BE2C (cell line): ENCODE measurements around the gene TBC1D5.

ENCODE experiments used
- DNase-seq: peaks from one replicate; pipeline ENCODE4 v3.0.0-alpha.2; 2020
- H3K27me3 ChIP-seq: fragments of 250-450 bp; sonication (Bioruptor Pico); 2 replicates; pipeline ENCODE4 v1.5.1; 2020; ENCODE audit warnings: mild to moderate bottlenecking
- H3K36me3 ChIP-seq: fragments of 250-450 bp; sonication (Bioruptor Pico); 2 replicates; pipeline ENCODE4 v1.5.1; 2020; ENCODE audit warnings: mild to moderate bottlenecking
- H3K4me1 ChIP-seq: fragments of 250-450 bp; sonication (Bioruptor Pico); 2 replicates; pipeline ENCODE4 v1.5.1; 2020
- H3K4me3 ChIP-seq: 2 replicates; pipeline ENCODE4 v1.5.1; 2011; ENCODE audit warnings: low read depth, low read length
- H3K9me3 ChIP-seq: fragments of 250-450 bp; sonication (Bioruptor Pico); 2 replicates; pipeline ENCODE4 v1.5.1; 2020
- TF ChIP-seq, protein P1 (sequence below): IDR thresholded peaks from 2 replicates; pipeline ENCODE4 v1.5.1; 2012; ENCODE audit warnings: mild to moderate bottlenecking, low read depth, low read length

TBC1D5 gene

DNA sequence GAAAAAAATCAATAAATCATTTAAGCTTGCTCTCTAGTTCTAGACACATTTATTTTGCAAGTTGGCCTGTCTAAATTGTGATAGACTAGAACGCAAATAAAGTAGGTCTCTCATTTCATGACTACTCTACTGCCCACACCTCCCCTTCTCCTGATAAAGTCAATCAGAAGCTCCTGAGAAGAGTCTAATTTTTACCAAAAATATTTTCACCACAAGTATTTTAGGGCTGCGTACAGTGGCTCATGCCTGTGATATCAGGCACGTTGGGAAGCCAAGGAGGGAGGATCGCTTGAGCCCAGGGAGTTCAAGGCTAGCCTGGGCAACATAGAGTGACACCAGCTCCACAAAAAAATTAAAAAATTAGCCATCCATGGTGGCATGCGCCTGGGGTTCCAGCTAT, 136.5 kb downstream of the TBC1D5 start:
- TF ChIP-seq, protein P1, sequence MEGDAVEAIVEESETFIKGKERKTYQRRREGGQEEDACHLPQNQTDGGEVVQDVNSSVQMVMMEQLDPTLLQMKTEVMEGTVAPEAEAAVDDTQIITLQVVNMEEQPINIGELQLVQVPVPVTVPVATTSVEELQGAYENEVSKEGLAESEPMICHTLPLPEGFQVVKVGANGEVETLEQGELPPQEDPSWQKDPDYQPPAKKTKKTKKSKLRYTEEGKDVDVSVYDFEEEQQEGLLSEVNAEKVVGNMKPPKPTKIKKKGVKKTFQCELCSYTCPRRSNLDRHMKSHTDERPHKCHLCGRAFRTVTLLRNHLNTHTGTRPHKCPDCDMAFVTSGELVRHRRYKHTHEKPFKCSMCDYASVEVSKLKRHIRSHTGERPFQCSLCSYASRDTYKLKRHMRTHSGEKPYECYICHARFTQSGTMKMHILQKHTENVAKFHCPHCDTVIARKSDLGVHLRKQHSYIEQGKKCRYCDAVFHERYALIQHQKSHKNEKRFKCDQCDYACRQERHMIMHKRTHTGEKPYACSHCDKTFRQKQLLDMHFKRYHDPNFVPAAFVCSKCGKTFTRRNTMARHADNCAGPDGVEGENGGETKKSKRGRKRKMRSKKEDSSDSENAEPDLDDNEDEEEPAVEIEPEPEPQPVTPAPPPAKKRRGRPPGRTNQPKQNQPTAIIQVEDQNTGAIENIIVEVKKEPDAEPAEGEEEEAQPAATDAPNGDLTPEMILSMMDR = no peak
- no peak for DNase-seq
- Histone ChIP-seq H3K4me1 (no peaks in the 10 kb centered on the region), H3K9me3 (no peaks in the 10 kb centered on the region), H3K36me3 (no peaks in the 10 kb centered on the region), H3K4me3 (no peak overlapping the region), H3K27me3 (no peaks in the 10 kb centered on the region)

DNA sequence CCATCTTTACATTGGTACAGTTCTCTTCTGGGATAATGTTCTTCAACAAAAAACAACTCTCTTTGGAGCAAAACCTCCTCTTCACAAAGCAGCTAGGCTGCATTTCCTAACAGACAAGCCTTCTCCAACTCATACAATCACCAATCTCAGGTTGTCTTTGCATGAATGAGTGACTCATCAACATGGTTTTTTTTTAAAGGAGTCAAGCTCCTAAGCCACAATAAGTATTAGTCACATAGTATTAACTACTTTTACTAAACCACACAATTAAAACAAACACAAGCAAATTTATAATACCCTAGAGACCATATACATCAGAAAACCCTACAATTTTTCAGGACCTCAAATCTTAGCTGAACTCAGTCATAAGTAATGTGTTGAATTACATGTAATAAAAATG, 137.4 kb downstream of the TBC1D5 start:
- DNase-seq = no peak
- H3K36me3 ChIP-seq = no peaks in the 10 kb centered on the region
- no peaks in the 10 kb centered on the region for H3K9me3 ChIP-seq
- no peaks in the 10 kb centered on the region for H3K27me3 ChIP-seq
- no peak overlapping the region for H3K4me3 ChIP-seq
- H3K4me1 ChIP-seq = no peaks in the 10 kb centered on the region
- TF ChIP-seq, protein P1 = no peak

DNA sequence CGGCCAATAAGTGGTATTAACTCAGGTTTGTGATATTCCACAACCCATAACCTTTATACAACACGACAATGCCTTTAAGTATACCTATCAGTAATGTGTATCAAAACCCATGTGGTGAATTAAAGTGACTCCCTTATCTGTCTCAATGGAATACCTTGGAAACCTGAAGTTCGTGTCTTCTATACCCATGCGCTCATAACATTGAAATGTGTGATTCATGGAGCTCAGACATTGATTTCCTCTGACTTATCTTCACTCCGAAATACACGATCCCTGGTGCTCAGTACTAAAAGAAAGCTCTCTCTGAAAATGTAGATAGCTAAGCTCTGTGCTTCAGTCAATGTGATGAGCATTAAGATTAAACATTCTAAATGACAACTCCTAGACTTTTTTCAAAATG, 140.3 kb downstream of the TBC1D5 start:
- H3K27me3 ChIP-seq = no peaks in the 10 kb centered on the region
- H3K9me3 ChIP-seq = no peaks in the 10 kb centered on the region
- H3K4me1 ChIP-seq = no peaks in the 10 kb centered on the region
- TF ChIP-seq, protein P1 = no peak
- no peak overlapping the region for H3K4me3 ChIP-seq
- H3K36me3 ChIP-seq = no peaks in the 10 kb centered on the region
- no peak for DNase-seq

DNA sequence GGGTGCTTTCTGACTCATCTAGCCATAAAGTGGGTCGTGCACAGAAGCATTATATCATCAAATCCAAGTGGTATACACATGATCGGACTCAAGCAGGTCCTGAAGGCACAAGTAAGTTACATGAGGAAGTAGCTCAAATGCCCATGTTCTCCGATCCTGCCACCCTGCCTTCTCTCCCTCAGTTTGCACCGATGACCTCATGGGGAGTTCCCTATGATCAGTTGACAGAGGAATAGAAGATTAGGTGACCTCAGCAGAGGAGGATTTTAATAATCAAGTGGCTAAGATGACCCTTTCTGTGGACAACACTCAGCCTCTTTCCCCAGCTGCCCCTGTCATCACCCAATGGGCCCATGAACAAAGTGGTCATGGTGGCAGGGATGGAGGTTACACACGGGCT, 149.5 kb downstream of the TBC1D5 start:
- H3K9me3 ChIP-seq = no peaks in the 10 kb centered on the region
- no peak for DNase-seq
- TF ChIP-seq, protein P1 = no peak
- H3K27me3 ChIP-seq = no peaks in the 10 kb centered on the region
- H3K4me3 ChIP-seq = no peak overlapping the region
- no peaks in the 10 kb centered on the region for H3K4me1 ChIP-seq
- H3K36me3 ChIP-seq = no peaks in the 10 kb centered on the region

DNA sequence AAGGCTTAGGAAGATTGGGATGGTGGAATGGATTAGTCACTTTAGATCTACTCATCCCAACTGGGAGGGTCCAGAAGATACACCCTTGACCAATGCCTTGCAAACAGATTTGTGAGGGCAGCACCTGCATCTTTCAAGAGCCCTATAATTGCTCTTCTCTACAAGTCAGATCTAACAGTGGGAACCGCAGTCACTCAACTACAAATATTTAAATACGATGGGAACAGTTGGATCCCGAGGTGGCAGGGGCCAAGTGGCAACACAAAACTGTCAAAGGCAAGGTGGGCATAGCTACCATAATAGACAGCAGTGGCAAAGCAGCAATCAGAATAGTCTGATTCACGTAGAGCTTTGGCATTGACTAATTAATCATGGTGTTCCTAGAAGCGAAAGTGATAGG, 152.0 kb downstream of the TBC1D5 start:
- H3K4me3 ChIP-seq = no peak overlapping the region
- no peak for DNase-seq
- TF ChIP-seq, protein P1 = no peak
- no peaks in the 10 kb centered on the region for H3K27me3 ChIP-seq
- H3K36me3 ChIP-seq = no peaks in the 10 kb centered on the region
- H3K9me3 ChIP-seq = no peaks in the 10 kb centered on the region
- H3K4me1 ChIP-seq = no peaks in the 10 kb centered on the region

DNA sequence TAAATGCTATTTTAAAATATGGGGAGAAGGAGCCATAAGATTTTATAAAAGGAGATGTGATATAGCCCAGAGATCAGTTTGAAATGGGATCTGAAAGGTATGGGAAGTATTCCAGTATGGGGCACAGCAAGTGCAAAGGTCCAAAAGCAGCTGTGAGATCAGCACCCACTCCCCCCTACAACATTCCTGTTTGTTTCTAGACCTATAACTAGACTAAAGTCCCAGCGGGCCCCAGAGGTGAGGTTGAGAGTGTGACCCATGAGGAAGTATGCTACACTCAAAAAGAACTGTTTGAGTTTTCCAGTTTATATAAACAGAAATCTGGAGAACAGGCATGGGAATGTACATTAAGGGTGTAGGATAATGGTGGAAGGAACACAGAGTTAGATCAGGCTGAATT, 152.5 kb downstream of the TBC1D5 start:
- Histone ChIP-seq H3K36me3 (no peaks in the 10 kb centered on the region), H3K9me3 (no peaks in the 10 kb centered on the region), H3K4me1 (no peaks in the 10 kb centered on the region), H3K4me3 (no peak overlapping the region), H3K27me3 (no peaks in the 10 kb centered on the region)
- TF ChIP-seq, protein P1 = no peak
- DNase-seq = no peak
